Brain pericyte (primary cell): ENCODE measurements around the gene MYO18A.

Source experiments
- DNase-seq: peaks from one replicate; pipeline ENCODE4 v3.0.0-alpha.2; 2012; ENCODE audit warnings: low read depth, low spot score

MYO18A gene

DNA sequence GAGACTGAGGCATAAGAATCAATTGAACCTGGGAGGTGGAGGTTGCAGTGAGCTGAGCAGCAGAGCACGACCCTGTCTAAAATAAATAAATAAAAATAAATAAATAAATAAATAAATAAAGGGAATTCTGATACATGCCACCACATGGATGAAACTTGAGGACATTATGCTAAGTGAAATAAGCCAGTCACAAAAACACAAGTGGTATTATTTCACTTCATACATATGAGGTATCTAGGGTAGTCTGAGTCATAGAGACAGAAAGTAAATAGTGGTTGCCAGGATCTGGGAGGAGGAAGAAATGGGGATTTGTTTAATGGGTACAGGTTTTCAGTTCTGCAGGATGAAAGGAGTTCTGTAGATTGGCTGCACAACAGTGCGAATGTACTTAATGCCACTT, 120.9 kb downstream of the MYO18A start:
- DNase-seq = no peak

DNA sequence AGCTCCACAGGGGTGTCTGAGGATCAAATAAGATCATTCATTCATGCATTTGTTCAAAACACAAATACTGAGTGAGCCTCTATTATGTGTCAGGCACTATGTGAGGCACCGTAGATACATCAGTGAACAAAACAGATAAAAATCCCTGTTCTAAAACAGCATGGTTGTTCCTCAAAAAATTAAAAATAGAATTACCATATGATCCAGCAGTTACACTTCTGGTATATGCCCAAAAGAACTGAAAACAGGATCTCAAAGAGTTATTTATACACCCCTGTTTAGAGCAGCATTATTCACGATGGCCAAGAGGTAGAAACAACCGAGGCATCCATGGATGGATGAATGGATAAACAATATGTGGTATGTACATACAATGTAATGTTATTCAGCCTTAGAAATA, 121.8 kb downstream of the MYO18A start:
- DNase-seq = no peak

DNA sequence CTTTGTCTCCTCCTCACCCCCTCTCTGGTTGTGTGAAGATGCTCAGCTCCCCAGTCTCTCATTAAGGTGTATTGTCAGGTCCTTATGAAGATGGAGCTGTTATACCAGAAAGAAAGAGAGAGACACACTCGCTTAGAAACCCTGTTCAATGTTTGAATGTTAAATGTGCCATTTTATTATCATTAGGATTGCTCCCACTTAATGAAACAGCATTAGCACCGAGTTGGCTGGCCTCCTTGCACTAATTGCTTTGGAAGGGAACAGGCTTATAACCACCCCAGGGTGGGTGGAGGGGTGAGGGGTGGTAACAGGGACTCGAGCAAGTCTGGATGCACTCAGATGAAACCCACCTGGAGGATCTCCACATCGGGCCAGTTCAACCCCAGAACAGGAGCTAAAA, 122.8 kb downstream of the MYO18A start:
- DNase-seq = no peak

DNA sequence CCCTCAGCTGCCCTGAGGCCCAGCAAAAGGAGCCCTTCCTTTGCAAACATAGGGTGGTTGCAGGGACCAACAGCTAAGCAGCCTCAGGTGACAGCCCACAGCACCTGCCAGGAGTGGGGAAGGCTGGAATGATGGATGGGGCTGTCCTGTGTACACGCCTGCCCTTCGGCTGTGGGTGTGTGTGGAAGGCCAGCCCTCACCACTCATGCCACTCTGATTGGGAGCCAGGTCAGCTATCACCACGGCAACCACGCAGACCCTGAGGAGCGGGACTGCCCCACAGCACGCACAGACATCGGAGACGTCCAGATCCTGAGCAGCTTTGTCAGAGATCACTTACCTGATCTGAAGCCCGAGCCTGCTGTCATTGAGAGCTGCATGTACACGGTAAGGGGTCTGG, 125.4 kb downstream of the MYO18A start:
- DNase-seq = no peak

DNA sequence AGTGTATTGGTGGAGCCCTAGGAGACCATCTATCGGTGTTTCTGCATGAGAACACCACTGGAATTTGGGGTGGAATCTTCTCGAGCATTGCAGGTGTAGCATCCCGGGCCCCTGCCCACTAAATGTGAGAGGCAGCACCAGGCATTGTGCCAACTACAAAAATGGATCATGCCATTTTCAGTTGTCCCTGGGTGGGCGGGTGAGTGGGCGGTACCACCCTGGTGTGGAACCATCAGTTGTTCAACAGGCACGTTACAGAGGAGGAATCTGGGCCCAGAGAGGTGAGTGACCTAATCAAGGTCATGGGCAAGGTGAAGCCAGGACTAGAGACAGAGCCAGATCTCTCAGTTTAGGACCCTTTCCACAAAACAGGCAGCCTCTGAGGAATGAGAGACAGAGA, 128.5 kb downstream of the MYO18A start:
- DNase-seq = no peak

DNA sequence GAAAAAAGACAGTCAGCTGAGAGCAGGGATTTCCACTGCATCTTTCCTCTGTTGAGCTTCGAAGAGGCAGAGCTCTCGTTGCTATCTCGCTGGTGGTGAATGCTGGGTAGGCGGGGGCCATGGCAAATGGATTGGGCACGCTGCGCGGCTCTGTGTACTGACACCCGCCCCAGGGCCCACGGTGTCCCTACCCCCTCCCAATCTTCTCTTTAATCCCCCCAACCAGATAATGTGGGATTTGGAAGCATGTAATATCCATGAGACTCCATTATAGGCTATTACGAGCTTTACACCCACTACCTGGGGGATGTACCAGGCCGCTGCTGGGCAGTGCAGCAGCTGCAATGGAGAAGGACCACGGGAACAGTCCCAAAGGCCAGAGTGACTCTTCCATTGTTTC, 129.0 kb downstream of the MYO18A start:
- no peak for DNase-seq

DNA sequence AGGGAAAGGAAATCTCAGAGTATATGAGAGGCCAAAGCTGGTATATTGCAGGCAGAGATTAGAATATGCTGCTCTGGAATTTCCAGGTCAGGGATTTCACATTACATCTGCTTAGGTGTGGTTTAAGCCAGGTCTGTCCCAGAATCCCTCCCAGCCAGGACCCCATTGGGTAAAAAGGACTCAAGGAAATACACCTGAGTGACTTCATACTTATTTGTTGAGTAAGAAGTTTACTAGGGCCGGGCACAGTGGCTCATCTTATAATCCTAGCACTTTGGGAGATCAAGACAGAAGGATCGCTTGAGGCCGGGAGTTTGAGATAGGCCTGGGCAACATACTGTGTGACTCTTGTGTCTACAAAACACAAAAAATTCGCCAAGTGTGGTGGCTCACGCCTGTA, 130.0 kb downstream of the MYO18A start:
- no peak for DNase-seq

DNA sequence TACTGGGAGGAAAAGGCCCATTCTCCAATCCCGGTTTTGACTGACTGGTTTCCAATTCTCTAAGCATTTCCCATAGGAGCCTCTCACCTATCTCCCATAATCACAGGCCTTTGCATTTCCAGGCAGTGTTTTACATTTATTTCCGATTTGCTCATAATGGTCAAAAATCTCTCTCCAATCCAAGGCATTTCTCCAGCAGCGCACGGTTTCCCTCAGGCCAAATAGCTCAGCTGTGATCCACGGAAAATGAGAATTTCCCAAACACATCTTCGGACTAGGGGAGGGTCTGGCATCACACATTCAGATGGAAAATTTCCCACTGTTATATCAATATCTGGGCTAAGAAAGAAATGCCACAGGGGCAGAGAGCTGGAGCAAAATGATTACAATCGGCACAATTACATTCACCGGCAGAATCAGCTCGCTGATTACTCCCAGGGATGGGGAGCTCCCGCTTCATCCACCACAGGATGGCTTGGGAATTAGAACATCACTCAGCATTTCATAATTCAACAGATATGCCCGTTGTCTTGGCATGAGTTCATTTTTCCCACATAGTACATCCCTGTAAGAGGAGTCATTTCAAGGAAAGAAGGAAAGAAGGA, 130.6 kb downstream of the MYO18A start:
- DNase-seq = no peak

DNA sequence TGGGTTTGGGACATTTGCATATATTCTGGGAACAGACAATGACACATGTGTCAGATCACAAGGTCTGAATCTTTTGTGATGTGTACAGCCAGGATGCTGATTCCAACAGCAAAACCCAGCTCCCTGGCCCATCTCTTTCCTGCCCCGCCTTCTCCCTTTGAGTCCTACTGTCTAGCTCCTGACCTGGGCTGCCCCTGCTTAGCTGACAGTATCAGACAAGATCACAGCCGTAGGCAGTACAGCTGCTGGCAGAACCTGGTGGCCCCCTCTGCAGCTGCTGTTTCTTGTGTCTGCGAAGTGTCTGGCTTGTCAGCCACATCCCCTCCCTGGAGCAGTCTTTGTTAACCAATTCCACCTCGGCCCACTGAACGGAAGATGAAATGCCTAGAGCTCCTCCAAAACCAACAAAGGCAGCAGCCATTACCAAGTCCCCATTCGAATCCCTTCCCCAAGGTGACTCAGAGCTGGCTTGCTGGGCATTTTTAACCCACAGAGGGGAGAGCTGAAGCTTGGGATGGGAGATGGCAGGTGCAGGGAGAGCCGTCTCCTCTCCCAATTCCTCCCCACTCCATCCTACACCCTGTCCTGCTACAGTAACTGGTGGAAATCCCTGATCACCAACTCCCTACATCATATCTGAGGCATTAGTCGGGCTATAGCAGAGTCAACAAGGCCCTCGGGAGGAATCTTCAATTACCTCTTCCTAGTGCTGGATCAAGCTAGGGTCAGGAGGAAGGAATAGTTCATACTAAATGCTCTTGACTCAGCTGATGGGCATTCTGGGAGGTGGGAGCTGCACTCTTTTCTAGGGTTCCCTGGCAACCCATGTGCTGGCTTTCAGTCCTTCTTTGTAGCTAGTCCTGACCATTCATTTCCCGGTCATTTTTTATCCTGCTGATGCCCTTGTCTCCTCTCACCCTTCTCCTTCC, 131.5 kb downstream of the MYO18A start:
- DNase-seq = no peak

DNA sequence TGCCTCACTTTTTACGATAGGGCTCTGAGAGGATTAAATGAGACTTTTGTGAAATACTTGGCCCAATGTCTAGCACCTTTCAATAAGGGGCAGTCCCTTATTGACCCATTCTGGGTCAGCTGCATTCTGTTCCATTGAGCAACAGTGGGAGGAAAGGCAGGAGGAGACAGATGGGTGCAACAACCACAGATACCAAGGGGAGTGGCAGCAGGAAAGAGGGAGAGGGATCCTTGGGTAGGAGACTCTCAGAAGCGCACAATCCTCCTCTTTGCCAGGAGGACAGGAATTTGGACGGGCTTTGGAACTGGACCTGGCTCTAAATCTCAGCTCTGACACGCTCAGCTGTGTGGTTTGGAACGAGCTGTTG, 133.7 kb downstream of the MYO18A start:
- no peak for DNase-seq

DNA sequence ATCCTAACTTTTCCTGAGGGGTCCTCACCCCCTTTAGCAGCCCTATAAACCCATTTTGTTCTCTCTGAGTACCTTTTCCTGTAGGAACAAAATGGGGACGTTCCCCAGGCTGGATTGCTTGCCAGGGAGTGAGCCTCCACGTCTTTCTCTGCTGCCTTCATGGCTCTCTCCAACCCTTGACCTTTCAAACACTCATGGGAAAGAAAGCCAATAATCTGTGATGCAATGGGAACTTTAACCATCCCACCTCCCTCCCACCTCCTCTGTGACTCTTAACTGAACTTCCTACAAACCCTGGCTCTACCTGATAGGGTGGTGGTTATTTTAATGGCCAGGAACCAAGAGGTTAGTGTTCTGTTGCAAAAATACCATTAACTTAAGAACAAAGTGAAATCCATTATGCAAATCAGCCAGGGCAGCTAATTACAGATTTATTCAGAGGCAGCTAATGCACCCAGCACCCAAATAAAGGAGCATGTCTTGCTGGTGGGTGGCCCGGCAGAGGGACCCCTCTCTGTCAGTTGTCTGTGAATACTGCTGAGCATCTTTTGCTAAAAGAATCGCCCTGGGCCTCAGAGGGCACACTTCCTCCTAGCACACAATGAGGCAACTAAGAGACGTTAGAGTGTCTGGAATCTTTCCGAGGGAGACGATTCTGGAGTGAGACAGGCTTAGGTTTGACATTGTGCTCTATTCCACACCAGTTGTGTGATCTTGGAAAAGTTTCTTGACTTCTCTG, 134.3 kb downstream of the MYO18A start:
- no peak for DNase-seq

DNA sequence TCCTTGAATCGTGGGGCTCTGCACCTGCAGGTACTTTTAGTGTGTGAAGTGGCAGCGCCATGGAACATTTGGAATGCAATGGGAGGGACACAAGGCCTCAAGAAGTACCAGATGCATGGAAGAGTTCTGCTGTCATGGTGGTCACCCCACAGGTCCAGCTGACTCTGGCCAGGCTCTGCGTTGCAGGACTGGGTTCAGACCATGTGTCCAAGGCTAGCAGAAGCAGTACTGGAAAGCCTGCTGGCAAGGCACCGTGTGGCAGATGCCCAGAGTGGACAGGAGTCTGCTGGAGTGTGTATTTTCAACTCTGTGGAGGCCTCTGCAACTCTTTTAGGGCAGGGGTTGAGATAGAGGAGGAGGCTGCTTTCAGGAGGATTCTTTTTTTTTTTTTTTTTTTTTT, 135.2 kb downstream of the MYO18A start:
- DNase-seq = no peak

DNA sequence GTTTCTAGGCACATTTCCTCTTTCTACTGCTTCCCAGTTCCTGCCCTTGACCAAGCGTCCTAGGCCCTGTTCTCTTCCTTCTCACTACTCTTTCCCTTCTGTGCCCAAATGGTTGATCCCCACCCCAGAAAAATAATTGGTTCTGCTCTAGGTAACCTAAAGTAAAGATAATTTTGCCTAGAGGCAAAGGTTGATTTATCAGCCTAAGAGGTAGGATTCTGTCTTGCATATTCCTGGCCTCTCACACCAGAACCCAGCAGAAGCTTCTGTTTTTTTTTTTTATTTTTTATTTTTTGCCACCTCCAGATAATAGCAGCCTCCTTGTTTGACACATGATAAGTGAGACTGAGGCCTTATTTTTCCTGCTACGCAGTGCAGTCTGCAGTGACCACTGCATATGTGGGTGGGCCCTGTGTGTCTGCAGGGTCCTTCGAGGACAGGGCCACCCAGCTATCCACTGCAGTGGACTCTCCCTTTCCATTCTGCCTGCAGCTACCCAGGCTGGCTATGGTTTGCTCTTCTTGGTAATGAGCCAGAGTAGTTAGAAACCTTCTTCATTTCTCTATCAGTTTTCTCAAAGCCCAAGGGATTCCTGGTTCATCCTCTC, 136.6 kb downstream of the MYO18A start:
- no peak for DNase-seq

DNA sequence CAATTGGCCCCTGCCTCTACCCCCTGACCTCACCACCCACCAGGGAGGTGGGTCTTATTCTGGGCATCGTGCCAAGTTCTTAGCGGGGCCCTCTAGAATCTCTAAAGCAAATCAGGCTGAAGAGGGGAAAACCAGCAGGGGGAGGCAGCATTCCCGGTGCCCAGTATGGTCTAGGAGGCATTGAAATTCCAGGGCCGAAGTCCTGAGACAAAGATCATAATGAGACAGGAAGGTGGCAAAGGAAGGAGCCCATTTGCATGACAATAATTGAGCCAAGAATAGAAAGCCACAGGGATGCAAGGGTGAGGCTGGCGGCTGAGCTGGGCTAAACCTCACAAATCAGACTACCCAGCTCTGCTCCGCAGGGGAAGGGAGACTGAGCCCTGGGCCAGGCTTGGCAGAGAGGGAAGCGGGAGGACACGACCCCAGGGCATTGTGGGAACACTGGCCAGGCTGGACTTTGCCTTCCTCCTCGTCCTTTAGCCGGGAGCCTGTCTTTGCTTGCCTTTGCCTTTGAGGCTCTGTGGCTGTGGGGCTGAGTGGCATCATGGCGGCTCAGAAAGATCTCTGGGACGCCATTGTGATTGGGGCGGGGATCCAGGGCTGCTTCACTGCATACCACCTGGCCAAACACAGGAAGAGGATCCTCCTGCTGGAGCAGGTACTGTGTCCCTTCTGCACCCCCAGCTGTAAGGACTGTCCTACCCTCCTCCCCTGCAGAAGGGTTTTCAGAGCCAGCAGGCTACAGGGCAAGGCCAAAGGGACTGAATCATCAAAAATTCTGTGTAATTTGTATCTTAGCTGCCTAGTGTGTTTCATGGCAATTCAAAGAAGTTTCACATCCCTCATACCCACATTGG, 137.3 kb downstream of the MYO18A start, which contains the start of gene PIPOX:
Gene PIPOX, plus strand, starts transcription at position 463 of the 860 bp plus-strand sequence. Its CDS starts 85 bp downstream, at position 548.
- peak; percentile 45 for DNase-seq

DNA sequence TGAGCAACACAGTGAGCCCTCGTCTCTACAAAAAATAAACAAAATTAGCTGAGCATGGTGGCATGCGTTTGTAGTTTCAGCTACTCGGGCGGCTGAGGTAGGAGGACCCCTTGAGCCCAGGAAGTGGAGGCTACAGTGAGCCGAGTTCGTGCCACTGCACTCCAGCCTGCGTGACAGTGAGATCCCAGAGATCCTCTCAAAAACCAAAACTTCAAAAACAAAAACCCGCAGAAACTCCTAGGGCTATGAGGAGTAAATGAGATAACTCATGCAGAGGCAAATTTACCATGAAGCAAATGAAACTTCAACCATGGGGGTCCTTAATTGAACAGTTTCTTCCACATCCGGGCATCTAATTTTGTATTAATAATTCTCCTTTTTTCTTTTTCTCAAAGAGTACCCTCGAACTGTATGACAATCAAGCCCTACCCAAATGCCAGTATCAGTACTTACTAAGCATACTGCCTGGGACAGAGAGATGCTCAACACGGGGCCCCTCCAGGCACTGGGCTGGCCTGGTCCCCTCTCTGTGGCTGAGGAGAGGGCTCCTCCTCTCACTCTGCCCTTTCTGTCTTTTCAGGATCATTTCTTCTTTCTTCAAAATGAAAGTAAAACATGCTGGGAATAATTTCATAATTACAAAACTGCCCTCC, 138.0 kb downstream of the MYO18A start:
- DNase-seq = no peak

DNA sequence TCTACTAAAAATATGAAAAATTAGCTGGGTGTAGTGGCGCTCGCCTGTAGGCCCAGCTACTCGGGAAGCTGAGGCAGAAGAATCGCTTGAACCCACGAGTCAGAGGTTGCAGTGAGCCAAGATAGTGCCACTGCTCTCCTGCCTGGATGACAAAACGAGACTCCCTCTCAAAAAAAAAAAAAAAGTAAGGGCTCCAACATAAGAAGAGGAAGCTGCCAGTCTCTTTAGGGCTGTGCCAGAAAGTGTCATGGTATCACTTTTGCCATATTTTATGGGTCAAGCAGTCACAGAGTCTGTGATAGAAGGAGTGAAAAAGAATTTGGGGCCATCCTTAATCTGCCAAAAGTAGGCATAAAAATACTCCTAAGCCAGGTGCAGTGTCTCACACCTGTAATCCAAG, 138.6 kb downstream of the MYO18A start:
- DNase-seq = no peak

DNA sequence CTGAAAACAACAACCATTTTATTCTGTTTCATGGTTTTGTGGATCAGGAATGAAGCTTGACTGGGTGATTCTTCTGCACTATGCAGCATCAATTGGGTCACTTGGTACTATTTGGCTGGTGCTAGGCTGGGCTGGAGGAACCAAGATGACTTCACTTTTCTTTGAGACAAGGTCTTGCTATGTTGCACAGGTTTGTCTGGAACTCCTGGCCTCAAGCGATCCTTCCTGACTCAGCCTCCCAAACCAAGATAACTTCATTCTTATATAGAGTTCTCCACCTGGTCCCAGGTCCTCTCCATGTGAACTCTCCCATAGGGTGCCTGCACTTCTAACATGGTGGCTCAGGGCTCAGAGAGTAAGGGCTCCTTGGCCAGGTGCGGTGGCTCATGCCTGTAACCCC, 139.1 kb downstream of the MYO18A start:
- DNase-seq = no peak

DNA sequence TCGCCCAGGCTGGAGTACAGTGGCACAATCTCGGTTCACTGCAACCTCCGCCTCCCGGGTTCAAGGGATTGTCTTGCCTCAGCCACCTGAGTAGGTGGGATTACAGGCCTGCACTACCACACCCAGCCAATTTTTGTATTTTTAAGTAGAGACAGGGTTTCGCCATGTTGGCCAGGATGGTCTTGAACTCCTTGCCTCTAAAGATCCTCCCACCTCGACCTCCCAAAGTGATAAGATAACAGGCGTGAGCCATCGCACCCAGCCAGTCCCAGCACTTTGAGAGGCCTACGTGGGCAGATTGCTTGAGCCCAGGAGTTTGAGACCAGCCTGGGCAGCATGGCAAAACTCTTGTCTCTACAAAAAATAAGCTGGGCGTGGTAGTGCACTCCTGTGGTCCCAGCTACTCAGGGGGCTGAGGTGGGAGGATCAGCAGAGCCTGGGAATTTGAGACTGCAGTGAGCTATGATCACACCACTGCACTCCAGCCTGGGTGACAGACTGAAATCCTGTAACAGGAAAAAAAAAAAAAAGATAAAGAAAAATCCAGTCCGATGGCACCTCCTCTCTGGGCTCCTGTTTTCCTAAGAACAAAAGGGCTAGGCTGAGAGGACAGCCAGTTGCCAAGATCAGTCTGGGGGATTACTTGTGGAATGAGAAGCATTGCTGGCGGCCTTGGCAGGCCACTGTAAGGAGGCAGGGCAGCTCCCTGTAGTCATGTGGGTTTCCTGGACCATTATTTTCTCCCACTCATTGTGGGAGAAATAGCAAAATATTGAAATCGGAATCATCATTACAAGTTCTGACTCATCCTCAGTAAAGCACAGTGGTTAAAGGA, 140.2 kb downstream of the MYO18A start:
- no peak for DNase-seq

DNA sequence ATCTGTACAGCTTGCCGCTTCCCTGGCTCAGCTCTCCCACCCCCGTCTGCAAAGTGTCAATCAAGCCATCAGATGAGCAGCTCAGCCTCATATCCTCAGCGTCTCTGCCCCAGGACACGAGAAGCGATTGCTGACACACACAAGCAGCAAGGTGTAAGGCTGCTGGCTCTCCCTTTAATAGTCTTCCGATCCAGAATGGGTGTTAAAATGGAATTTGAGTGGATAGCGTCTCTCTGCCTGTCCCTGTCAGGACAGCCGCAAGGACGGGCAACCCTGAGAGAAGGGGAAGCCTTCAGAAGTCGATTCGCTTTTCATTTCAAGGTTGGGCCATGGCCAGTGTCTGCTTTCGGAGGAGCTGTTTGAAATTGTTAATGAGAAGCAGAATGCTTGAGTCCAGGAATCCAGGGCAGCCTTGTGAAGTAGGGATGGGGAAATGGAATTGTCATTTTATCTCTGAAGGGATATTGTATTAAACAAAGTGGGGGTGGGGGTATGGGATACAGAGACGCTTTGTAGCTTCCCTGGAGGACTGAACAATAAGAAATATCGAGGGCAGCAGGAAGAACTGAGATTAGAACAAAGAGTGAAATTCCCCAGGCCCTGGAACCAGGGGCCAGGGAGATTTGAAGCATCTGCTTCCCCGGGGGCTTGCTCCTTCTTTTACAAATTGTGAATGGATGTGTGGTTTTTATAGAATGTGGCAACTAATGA, 142.0 kb downstream of the MYO18A start:
- no peak for DNase-seq
